Measurements from ENCODE around the gene CRISPLD2.
"Not testable (repeated sequence)": the region's sequence is repeated elsewhere in the genome, so short reads cannot be mapped to it uniquely, and the experiment has no call there.

Gene CRISPLD2

GRCh38 chr16:84931107-84931494 is 111.3 kb downstream of the CRISPLD2 start:
- DNase-seq (ENCODE audit: low read depth) = no peak

- DNase-seq (ENCODE audit: low read depth) = no peak
These were observed 111.7 kb downstream of the CRISPLD2 start for GRCh38 chr16:84931506-84931905.

GRCh38 chr16:84932681-84933080 is 112.9 kb downstream of the CRISPLD2 start:
- DNase-seq (ENCODE audit: low read depth) = no peak

- DNase-seq (ENCODE audit: low read depth) = no peak
These were observed 114.2 kb downstream of the CRISPLD2 start for GRCh38 chr16:84933774-84934631.

GRCh38 chr16:84937196-84938005 is 117.6 kb downstream of the CRISPLD2 start:
- DNase-seq (ENCODE audit: low read depth) = no peak

GRCh38 chr16:84938616-84939015 is 118.8 kb downstream of the CRISPLD2 start:
- not testable (repeated sequence) for DNase-seq (ENCODE audit: low read depth)

- no peak for DNase-seq (ENCODE audit: low read depth)
These were observed 121.1 kb downstream of the CRISPLD2 start for GRCh38 chr16:84940670-84941551.

GRCh38 chr16:84941921-84942320 is 122.1 kb downstream of the CRISPLD2 start:
- DNase-seq (ENCODE audit: low read depth) = no peak

- no peak for DNase-seq (ENCODE audit: low read depth)
These were observed 123.0 kb downstream of the CRISPLD2 start for GRCh38 chr16:84942786-84943185.

- DNase-seq (ENCODE audit: low read depth) = no peak
These were observed 123.8 kb downstream of the CRISPLD2 start for GRCh38 chr16:84943620-84944019.

GRCh38 chr16:84947022-84947421 is 127.2 kb downstream of the CRISPLD2 start:
- DNase-seq (ENCODE audit: low read depth) = no peak

- DNase-seq (ENCODE audit: low read depth) = no peak
These were observed 128.4 kb downstream of the CRISPLD2 start for GRCh38 chr16:84947996-84948850.

- no peak for DNase-seq (ENCODE audit: low read depth)
These were observed 129.2 kb downstream of the CRISPLD2 start for GRCh38 chr16:84948851-84949610.

GRCh38 chr16:84949772-84950436 is 130.1 kb downstream of the CRISPLD2 start:
- DNase-seq (ENCODE audit: low read depth) = no peak

- no peak for DNase-seq (ENCODE audit: low read depth)
These were observed 131.1 kb downstream of the CRISPLD2 start for GRCh38 chr16:84950906-84951305.

GRCh38 chr16:84952335-84953189 is 132.8 kb downstream of the CRISPLD2 start:
- peak; percentile 55 for DNase-seq (ENCODE audit: low read depth)

GRCh38 chr16:84953190-84953746 is 133.5 kb downstream of the CRISPLD2 start:
- DNase-seq (ENCODE audit: low read depth) = no peak

GRCh38 chr16:84955427-84955826 is 135.6 kb downstream of the CRISPLD2 start:
- DNase-seq (ENCODE audit: low read depth) = no peak

Measured in HS-27A (cell line).